Cardiac muscle cell (in vitro differentiated cells and primary cell): ENCODE measurements around the gene NXPH4. TPM values are rescaled to one million over a fixed set of nuclear protein-coding genes. Genes with fewer than 3 reads are reported as not detected.
A peak's percentile ranks its signal among the peaks of the same experiment; 100 is the strongest.

Experiments
- DNase-seq, 2 donors: peaks; one replicate each; pipeline versions ENCODE4 v3.0.0 to v3.0.0-alpha.2; 2010 to 2017; ENCODE audit warnings: low read depth in 1 of 2, low spot score in 1 of 2
- H3K27ac ChIP-seq: fragments of 200-600 bp; sonication (generic); 2 replicates; pipeline ENCODE4 v1.5.1; 2016
- H3K27me3 ChIP-seq: fragments of 200-600 bp; sonication (generic); 2 replicates; pipeline ENCODE4 v1.6.0; 2016; ENCODE audit warnings: control low read depth
- H3K36me3 ChIP-seq: fragments of 200-600 bp; sonication (generic); 2 replicates; pipeline ENCODE4 v1.5.1; 2016; ENCODE audit warnings: control low read depth
- H3K4me1 ChIP-seq: fragments of 200-600 bp; sonication (generic); 2 replicates; pipeline ENCODE4 v1.8.1; 2017; ENCODE audit warnings: low read depth, mild to moderate bottlenecking, mixed run types
- H3K4me3 ChIP-seq: fragments of 200-600 bp; sonication (generic); 2 replicates; pipeline ENCODE4 v1.5.1; 2016; ENCODE audit warnings: mild to moderate bottlenecking
- H3K9me3 ChIP-seq: fragments of 200-600 bp; sonication (generic); 2 replicates; pipeline ENCODE4 v1.5.1; 2017; ENCODE audit warnings: low read depth, mild to moderate bottlenecking, control low read depth
- polyA plus RNA-seq: library from polyadenylated mRNA; unstranded; fragments of >200 nt; fragmentation: Nextera tagmentation; extraction: Ambion mirVana; gene quantifications from 2 replicates; pipeline ENCODE4 v1.2.1, GENCODE V29; 2016
- total RNA-seq: library from RNA; depleted of rRNA; stranded (reverse); fragments of >200 nt; gene quantifications from 2 replicates; pipeline ENCODE4 v1.2.3, GENCODE V29; 2016
- TF ChIP-seq, protein P1 (sequence below): IDR thresholded peaks from 2 replicates; pipeline ENCODE4 v1.5.1; 2012; ENCODE audit warnings: low read depth, mild to moderate bottlenecking, low read length

Gene NXPH4
- total and polyA plus RNA-seq, 2 experiments from 2014 or later = 0.61 to 0.80 TPM

DNA sequence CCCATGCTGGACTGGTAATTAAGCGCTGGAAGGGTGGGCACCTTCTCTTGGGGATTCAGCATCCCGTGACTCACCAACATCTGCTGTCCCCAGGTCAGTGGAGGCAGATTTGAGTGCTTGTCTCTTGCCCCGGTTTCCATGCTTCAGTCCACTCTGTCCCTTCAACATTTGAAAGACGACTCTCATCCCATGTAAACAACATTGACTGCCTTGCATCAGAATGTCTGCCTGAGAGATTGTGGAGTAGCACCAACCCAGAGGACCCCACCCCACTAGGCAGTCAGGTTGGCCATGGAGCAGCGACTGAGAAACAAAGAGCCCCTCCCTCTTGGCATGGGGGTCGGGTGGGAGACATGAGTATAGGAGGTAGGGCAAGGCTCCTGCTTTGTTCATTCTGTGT lies 39.3 kb downstream of the NXPH4 start:
- H3K27me3 ChIP-seq = no peaks in the 10 kb centered on the region
- no peaks in the 10 kb centered on the region for H3K9me3 ChIP-seq
- H3K4me3 ChIP-seq = no peak overlapping the region
- peaks cover 19% of the 10 kb centered on the region for H3K36me3 ChIP-seq
- H3K4me1 ChIP-seq = peaks cover 6% of the 10 kb centered on the region
- TF ChIP-seq, protein P1, sequence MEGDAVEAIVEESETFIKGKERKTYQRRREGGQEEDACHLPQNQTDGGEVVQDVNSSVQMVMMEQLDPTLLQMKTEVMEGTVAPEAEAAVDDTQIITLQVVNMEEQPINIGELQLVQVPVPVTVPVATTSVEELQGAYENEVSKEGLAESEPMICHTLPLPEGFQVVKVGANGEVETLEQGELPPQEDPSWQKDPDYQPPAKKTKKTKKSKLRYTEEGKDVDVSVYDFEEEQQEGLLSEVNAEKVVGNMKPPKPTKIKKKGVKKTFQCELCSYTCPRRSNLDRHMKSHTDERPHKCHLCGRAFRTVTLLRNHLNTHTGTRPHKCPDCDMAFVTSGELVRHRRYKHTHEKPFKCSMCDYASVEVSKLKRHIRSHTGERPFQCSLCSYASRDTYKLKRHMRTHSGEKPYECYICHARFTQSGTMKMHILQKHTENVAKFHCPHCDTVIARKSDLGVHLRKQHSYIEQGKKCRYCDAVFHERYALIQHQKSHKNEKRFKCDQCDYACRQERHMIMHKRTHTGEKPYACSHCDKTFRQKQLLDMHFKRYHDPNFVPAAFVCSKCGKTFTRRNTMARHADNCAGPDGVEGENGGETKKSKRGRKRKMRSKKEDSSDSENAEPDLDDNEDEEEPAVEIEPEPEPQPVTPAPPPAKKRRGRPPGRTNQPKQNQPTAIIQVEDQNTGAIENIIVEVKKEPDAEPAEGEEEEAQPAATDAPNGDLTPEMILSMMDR = no peak
- H3K27ac ChIP-seq = no peak overlapping the region
- no peak for DNase-seq

DNA sequence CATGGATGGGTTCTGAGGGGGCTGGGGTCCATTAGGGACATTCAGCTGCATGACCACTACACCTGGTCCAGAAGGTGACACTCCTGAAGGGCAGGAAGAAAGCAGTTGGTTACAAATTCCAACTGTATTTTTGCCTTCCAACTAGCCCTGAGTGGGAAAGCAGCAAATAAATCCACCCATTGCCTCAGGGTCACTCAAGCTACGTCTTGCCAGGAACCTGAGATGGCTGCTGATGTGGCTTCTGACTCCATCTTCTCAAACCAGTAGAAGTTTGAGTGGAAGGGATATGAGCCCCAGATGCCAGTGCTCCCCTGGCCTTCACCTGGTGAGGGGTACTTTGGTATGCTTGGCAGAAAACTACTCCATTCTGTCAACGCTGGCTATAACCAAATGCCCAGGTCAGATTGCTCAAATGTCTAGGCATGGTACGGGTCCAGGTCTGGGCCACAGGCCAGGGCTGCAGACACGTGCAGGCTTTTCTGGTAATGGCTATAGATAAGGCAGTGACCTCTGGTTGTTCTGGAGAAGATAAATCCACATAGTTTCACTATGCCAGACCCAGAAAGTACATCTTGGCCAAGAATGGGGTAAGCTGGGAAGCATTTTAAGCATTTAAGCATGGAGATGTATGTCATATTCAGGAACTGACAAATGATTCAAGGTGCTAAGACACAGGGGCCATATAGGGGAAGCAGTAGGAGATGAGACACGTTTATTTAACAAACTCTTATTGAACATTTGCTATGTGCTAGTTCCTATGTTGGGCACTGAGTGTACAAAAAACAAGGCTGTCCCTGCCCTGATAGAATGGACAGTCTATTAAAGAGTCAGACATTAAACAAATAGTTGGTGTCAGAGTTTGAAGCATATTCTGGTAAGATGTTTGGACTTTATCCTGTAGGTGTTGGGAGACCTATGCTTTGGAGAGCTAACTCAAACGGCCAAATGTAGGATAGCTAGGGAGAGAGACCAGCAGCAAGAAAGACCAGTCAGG lies 42.7 kb downstream of the NXPH4 start:
- Histone ChIP-seq H3K4me1 (no peaks in the 10 kb centered on the region), H3K27ac (no peak overlapping the region), H3K4me3 (no peak overlapping the region), H3K9me3 (no peaks in the 10 kb centered on the region), H3K27me3 (no peaks in the 10 kb centered on the region), H3K36me3 (peaks cover 19% of the 10 kb centered on the region)
- TF ChIP-seq, protein P1 = no peak
- DNase-seq = peak in 1 of 2 donors; percentile 84

DNA sequence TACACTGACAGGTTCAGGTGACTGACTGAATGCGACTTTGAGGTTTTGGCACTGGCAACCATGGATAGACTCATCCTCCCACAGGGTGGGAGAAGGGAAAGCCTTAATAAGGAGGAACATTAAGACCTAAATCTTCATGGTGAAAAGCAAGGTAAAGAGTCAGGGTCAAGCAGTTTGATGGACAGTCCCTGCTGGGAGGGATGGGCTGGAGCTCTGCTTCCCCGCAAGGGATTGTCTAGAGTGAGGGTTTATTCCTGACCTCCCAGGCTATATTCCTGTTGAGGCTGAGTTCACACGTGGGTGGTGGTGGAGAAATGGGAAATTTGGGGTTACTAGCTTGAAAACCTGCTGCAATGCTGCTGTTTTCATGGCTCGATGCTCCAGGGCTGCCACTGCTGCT lies 43.8 kb downstream of the NXPH4 start:
- TF ChIP-seq, protein P1 = no peak
- Histone ChIP-seq H3K4me3 (no peak overlapping the region), H3K9me3 (no peaks in the 10 kb centered on the region), H3K27ac (no peak overlapping the region), H3K36me3 (peaks cover 24% of the 10 kb centered on the region), H3K27me3 (no peaks in the 10 kb centered on the region), H3K4me1 (no peaks in the 10 kb centered on the region)
- DNase-seq = no peak

DNA sequence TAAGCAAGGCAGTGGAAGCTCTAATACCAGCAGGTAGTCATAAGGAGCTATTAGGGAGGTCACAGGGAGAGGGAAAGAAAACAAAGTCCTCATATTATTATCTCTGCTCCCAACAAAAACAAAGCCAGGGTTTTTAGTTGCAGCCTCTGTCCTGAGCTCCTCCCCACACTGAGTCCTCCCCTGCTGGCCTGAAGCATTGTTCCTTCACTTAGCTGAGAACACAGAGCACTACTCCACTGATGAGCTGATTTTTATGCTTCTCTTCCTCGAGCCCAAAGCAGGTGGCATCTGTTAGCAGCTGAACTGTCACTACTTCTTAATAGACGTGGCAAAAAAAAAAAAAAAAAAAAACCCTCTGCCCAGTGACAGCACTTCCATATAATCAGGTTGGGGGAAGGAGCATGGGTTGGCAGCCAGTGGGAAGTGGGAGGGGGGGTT lies 44.9 kb downstream of the NXPH4 start:
- DNase-seq = no peak
- Histone ChIP-seq H3K4me1 (no peaks in the 10 kb centered on the region), H3K27me3 (no peaks in the 10 kb centered on the region), H3K27ac (no peak overlapping the region), H3K4me3 (no peak overlapping the region), H3K36me3 (peaks cover 27% of the 10 kb centered on the region), H3K9me3 (no peaks in the 10 kb centered on the region)
- TF ChIP-seq, protein P1 = no peak

DNA sequence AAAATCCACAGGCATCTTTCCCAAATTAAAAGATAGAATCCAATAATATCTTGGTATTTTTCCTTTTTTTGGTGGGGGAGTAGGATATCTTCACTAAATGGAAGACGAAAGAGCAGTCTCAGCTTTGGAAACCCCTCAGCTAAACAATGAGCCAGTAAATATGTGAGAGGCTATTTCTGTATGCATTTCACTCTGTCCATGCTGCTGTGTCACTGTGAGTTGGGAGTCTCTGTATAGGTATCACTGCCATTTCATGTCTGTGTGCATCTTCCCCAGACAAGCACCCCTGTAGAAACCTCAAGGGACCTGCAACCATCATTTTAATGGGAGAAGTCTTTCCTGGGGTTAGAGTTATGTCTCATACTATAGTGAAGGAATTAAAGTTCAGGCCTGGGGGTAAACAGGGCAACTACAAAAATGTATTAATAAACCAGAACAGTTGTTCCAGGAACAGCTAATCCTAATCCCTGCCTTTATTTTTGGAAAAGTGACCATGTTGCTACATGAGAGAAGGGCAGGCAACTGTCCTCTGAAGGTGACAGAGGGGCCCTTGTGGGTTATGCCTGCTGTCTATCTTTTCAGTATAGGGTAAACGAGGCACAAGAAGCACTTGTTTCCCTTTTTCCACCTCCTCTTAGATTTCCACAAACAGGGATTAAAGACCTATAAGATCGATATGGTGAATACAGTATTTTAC lies 45.7 kb downstream of the NXPH4 start:
- Histone ChIP-seq H3K27ac (no peak overlapping the region), H3K4me3 (no peak overlapping the region)
- TF ChIP-seq, protein P1 = no peak

More for the DNA sequence above, 45.7 kb downstream of the NXPH4 start:
- Histone ChIP-seq H3K36me3 (peaks cover 26% of the 10 kb centered on the region), H3K27me3 (no peaks in the 10 kb centered on the region), H3K9me3 (no peaks in the 10 kb centered on the region), H3K4me1 (no peaks in the 10 kb centered on the region)
- no peak for DNase-seq
